ENCODE results near the gene GABBR2. TPM values are rescaled to one million over a fixed set of nuclear protein-coding genes. Genes with fewer than 3 reads are reported as not detected.

Gene GABBR2
- total RNA-seq, 4 donors from 2014 or later = 0.17 to 0.26 TPM; not detected in 2

GRCh38 chr9:98342098-98342819 lies 366.5 kb downstream of the GABBR2 start:
- no peaks in the 10 kb centered on the region for H3K36me3 ChIP-seq
- H3K27me3 ChIP-seq = no peaks in the 10 kb centered on the region
- 86% methylated on average over 3 of the region's 4 CpGs for WGBS
- H3K9me3 ChIP-seq = peaks cover 0 to 21% (median 0%) of the 10 kb centered on the region in 4 donors
- no peaks in the 10 kb centered on the region for H3K4me1 ChIP-seq
- no peak for TF ChIP-seq POLR2A (IDR thresholded peaks at IDR 0.05; ENCODE audit: low read depth)
- no peak for TF ChIP-seq POLR2AphosphoS5 (IDR thresholded peaks at IDR 0.05)
- no peak for TF ChIP-seq EP300 (IDR thresholded peaks at IDR 0.05)
- TF ChIP-seq CTCF (IDR thresholded peaks at IDR 0.05) = no peak
- no peak overlapping the region for H3K4me3 ChIP-seq
- intact Hi-C loops (cut with DNase I) = no loop called here
- DNase-seq (ENCODE audit: extremely low spot score) = peak; percentile 78
- H3K27ac ChIP-seq (replicated peaks in 1 of 4) = no peak overlapping the region

GRCh38 chr9:98341157-98342097 lies 367.3 kb downstream of the GABBR2 start:
- no peak overlapping the region for H3K4me3 ChIP-seq
- intact Hi-C loops (cut with DNase I) = no loop called here
- WGBS = 60% methylated on average over 18 of the region's 20 CpGs

GRCh38 chr9:98339987-98340800 lies 368.5 kb downstream of the GABBR2 start:
- WGBS = 82% methylated on average over 6 of the region's 6 CpGs
- peak; percentile 62 for DNase-seq (ENCODE audit: extremely low spot score)
- Histone ChIP-seq H3K4me1 (no peaks in the 10 kb centered on the region), H3K4me3 (no peak overlapping the region), H3K27ac (replicated peaks in 1 of 4) (no peak overlapping the region), H3K9me3 (peaks cover 0 to 23% (median 0%) of the 10 kb centered on the region in 4 donors), H3K27me3 (no peaks in the 10 kb centered on the region), H3K36me3 (no peaks in the 10 kb centered on the region)
- TF ChIP-seq EP300 (IDR thresholded peaks at IDR 0.05) (no peak), POLR2A (IDR thresholded peaks at IDR 0.05; ENCODE audit: low read depth) (no peak), CTCF (IDR thresholded peaks at IDR 0.05) (no peak), POLR2AphosphoS5 (IDR thresholded peaks at IDR 0.05) (no peak)
- intact Hi-C loops (cut with DNase I) = no loop called here

More at GRCh38 chr9:98341157-98342097, 367.3 kb downstream of the GABBR2 start:
- DNase-seq (ENCODE audit: extremely low spot score) = peak; percentile 82
- Histone ChIP-seq H3K4me1 (no peaks in the 10 kb centered on the region), H3K27me3 (no peaks in the 10 kb centered on the region), H3K9me3 (peaks cover 0 to 23% (median 0%) of the 10 kb centered on the region in 4 donors), H3K27ac (replicated peaks in 1 of 4) (no peak overlapping the region), H3K36me3 (no peaks in the 10 kb centered on the region)
- no peak for TF ChIP-seq CTCF (IDR thresholded peaks at IDR 0.05)
- no peak for TF ChIP-seq POLR2AphosphoS5 (IDR thresholded peaks at IDR 0.05)
- no peak for TF ChIP-seq POLR2A (IDR thresholded peaks at IDR 0.05; ENCODE audit: low read depth)
- TF ChIP-seq EP300 (IDR thresholded peaks at IDR 0.05) = no peak

- intact Hi-C loops (cut with DNase I) = no loop called here
- peak; percentile 70 for DNase-seq (ENCODE audit: extremely low spot score)
- TF ChIP-seq POLR2AphosphoS5 (IDR thresholded peaks at IDR 0.05) = no peak
- Histone ChIP-seq H3K4me3 (no peak overlapping the region), H3K4me1 (peaks cover 0 to 5% (median 0%) of the 10 kb centered on the region in 4 donors), H3K27me3 (no peaks in the 10 kb centered on the region), H3K27ac (replicated peaks in 1 of 4) (no peak overlapping the region), H3K9me3 (peaks cover 0 to 23% (median 0%) of the 10 kb centered on the region in 4 donors), H3K36me3 (no peaks in the 10 kb centered on the region)
- 90% methylated on average over 2 of the region's 2 CpGs for WGBS
Measured at GRCh38 chr9:98335661-98336060, 373.1 kb downstream of the GABBR2 start.
